Breast epithelium (tissue), 4 donors: Measurements from ENCODE around the gene MDN1. TPM values are rescaled to one million over a fixed set of nuclear protein-coding genes. Genes with fewer than 3 reads are reported as not detected.
"Not testable (repeated sequence)": the region's sequence is repeated elsewhere in the genome, so short reads cannot be mapped to it uniquely, and the experiment has no call there.

ENCODE experiments used
- DNase-seq, 2 donors: peaks; one replicate each; pipeline ENCODE4 v3.0.0-alpha.2; 2019; ENCODE audit warnings: low spot score in 2 of 2
- H3K27ac ChIP-seq, 2 donors: fragments of 200-600 bp; sonication (generic) in 1 of 2; one replicate each; pipeline ENCODE4 v1.5.1; 2016 to 2019; ENCODE audit warnings: mild to moderate bottlenecking in 1 of 2
- H3K27me3 ChIP-seq, 2 donors: fragments of 200-600 bp; sonication (generic) in 1 of 2; one replicate each; pipeline versions ENCODE4 v1.5.1 to v1.6.0; 2017 to 2019; ENCODE audit warnings: control low read depth in 1 of 2, mild to moderate bottlenecking in 1 of 2
- H3K36me3 ChIP-seq: fragments of 200-600 bp; one replicate; pipeline ENCODE4 v1.5.1; 2019
- H3K4me1 ChIP-seq, 2 donors: fragments of 200-600 bp; sonication (generic); one replicate each; pipeline ENCODE4 v1.5.1; 2016 to 2019; ENCODE audit warnings: control low read depth in 1 of 2
- H3K4me3 ChIP-seq, 3 donors: fragments of 200-600 bp; sonication (generic); 1 replicate in 2 of 3; 2 replicates in 1 of 3; pipeline ENCODE4 v1.5.1; 2016 to 2019; ENCODE audit warnings: mild to moderate bottlenecking in 3 of 3, moderate library complexity in 2 of 3
- H3K9me3 ChIP-seq, 2 donors: fragments of 200-600 bp; sonication (generic) in 1 of 2; one replicate each; pipeline ENCODE4 v1.5.1; 2016 to 2019; ENCODE audit warnings: control low read depth in 1 of 2
- POLR2A ChIP-seq: fragments of 450-650 bp; IDR thresholded peaks from one replicate; pipeline ENCODE4 v1.6.1; 2016; ENCODE audit warnings: antibody characterized with exemption, mild to moderate bottlenecking, moderate library complexity
- POLR2AphosphoS5 ChIP-seq, 3 donors: sonication (generic); formaldehyde crosslinking; IDR thresholded peaks; one replicate each; pipeline ENCODE4 v1.6.1; 2017; ENCODE audit warnings: antibody characterized with exemption in 3 of 3
- intact Hi-C: fragments of 100-400 bp; cut with DNase I; formaldehyde crosslinking; loops from one replicate; pipeline ENCODE4 v1.15.1; 2023; ENCODE audit warnings: low total_unique reads
- total RNA-seq, 3 donors: library from RNA; depleted of rRNA; stranded (reverse); fragments of >200 nt; gene quantifications; one replicate each; pipeline ENCODE4 v1.1.0, GENCODE V29; 2016
- TF ChIP-seq, protein P1 (sequence below), 3 donors: fragments of 450-650 bp; IDR thresholded peaks; one replicate each; pipeline ENCODE4 v1.5.1; 2016 to 2017; ENCODE audit warnings: antibody characterized with exemption in 3 of 3, mild to moderate bottlenecking in 3 of 3, moderate library complexity in 3 of 3

The MDN1 gene
- total RNA-seq, 3 donors from 2014 or later: 24.6 to 38.8 (median 38.0) TPM

DNA sequence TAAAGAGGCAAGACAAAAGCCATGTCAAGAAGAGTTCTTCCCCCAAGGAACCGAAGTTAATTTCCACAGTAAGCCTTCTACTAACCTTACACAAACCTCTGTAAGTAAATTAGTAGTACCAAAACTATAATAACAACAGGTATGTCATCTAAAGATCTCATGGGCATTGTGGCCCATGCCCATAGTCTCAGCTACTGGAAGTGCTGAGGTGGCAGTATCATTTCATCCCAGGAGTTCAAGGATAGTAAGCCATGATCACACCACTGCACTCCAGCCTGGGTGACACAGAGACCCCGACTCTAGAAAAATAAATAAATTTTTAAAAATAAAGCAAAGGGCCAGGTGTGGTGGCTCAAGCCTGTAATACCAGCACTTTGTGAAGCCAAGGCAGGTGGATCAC, 29.2 kb downstream of the MDN1 start:
- TF ChIP-seq POLR2A (no peak), POLR2AphosphoS5 (IDR thresholded peaks at IDR 0.05) (no peak)
- TF ChIP-seq, protein P1, sequence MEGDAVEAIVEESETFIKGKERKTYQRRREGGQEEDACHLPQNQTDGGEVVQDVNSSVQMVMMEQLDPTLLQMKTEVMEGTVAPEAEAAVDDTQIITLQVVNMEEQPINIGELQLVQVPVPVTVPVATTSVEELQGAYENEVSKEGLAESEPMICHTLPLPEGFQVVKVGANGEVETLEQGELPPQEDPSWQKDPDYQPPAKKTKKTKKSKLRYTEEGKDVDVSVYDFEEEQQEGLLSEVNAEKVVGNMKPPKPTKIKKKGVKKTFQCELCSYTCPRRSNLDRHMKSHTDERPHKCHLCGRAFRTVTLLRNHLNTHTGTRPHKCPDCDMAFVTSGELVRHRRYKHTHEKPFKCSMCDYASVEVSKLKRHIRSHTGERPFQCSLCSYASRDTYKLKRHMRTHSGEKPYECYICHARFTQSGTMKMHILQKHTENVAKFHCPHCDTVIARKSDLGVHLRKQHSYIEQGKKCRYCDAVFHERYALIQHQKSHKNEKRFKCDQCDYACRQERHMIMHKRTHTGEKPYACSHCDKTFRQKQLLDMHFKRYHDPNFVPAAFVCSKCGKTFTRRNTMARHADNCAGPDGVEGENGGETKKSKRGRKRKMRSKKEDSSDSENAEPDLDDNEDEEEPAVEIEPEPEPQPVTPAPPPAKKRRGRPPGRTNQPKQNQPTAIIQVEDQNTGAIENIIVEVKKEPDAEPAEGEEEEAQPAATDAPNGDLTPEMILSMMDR (IDR thresholded peaks at IDR 0.05): no peak
- no peaks in the 10 kb centered on the region for H3K27me3 ChIP-seq
- no peak overlapping the region for H3K4me3 ChIP-seq
- no peaks in the 10 kb centered on the region for H3K9me3 ChIP-seq
- DNase-seq: no peak
- H3K36me3 ChIP-seq: no peaks in the 10 kb centered on the region
- intact Hi-C loops: no loop called here
- no peak overlapping the region for H3K27ac ChIP-seq
- H3K4me1 ChIP-seq: no peaks in the 10 kb centered on the region

DNA sequence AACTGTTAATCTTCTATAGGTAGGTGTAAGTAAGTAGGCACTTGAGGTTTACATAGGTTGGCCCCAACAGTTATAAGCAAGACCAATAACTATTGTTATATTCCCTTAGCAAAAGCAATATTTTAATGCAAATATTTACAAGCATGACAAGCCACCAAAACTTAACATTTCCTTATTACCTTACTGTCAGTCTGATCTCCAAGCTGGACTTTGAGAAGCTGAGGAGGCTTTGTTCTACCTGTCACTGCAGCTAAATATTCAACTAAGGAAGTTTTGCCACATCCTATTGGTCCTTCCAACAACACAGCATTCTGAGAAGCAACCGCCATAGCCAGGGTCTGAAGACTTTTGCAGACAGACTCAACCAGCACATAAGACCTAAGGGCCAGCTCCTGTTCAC, 29.6 kb downstream of the MDN1 start:
- Histone ChIP-seq H3K27me3 (no peaks in the 10 kb centered on the region), H3K4me1 (no peaks in the 10 kb centered on the region), H3K4me3 (no peak overlapping the region), H3K9me3 (no peaks in the 10 kb centered on the region), H3K36me3 (peaks cover 1% of the 10 kb centered on the region), H3K27ac (no peak overlapping the region)
- intact Hi-C loops: no loop called here
- no peak for DNase-seq
- TF ChIP-seq POLR2AphosphoS5 (IDR thresholded peaks at IDR 0.05) (no peak), POLR2A (no peak)
- TF ChIP-seq, protein P1 (IDR thresholded peaks at IDR 0.05): no peak

DNA sequence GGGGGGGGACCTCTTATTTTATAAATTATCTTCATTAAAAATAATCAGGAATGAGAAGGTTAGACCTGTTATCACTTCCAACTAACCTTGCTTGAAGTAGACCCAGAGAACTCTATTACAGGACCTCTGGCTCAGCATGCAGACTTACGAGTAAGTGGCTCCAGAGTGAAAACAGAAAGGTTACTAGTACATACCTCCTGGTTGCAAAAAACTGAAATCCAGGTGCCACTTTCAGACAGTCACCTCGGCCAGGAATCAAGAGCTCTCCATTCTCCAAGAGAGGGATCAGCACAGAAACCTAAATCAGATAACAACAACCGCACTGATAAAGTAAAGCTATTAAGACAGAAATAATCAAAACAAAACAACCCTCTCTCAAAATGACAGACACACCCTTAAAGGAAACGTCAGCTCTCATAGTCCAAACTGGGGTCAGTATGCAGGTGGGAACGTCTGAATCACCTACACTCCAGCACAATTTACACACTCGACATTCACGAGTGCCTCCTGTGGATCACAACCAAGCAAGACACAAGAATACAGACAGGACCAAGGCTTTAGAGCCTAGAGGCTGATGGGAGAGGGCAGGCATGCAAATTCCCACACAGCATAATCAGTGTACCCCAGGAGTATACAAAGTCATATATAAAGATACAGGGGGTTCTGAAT, 31.8 kb downstream of the MDN1 start:
- Histone ChIP-seq H3K36me3 (peaks cover 10% of the 10 kb centered on the region), H3K27me3 (no peaks in the 10 kb centered on the region), H3K4me1 (no peaks in the 10 kb centered on the region), H3K27ac (no peak overlapping the region), H3K4me3 (no peak overlapping the region), H3K9me3 (no peaks in the 10 kb centered on the region)
- no peak for TF ChIP-seq POLR2AphosphoS5 (IDR thresholded peaks at IDR 0.05)
- TF ChIP-seq POLR2A: no peak
- TF ChIP-seq, protein P1 (IDR thresholded peaks at IDR 0.05): no peak
- no peak for DNase-seq
- intact Hi-C loops: no loop called here

DNA sequence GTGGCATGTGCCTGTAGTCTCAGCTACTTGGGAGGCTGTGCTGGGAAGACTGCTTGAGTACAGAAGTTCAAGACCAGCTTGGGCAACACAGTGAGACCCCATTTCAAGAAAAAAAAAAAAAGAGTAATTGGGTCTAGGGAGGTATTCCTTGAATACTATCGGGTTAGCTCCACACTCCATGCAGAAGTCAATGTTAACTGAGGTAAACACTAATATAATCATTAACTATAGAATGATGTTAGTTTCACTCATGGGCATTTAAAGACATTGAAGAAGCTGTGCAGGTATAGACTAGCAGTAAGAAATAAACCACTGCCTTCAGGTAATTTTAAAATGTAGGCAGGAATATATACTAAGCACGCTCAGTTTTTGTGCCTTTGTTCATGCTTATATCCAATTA, 32.6 kb downstream of the MDN1 start:
- intact Hi-C loops: no loop called here
- Histone ChIP-seq H3K27ac (no peak overlapping the region), H3K9me3 (no peaks in the 10 kb centered on the region), H3K36me3 (peaks cover 10% of the 10 kb centered on the region), H3K4me1 (no peaks in the 10 kb centered on the region), H3K27me3 (no peaks in the 10 kb centered on the region), H3K4me3 (no peak overlapping the region)
- DNase-seq: no peak
- no peak for TF ChIP-seq POLR2AphosphoS5 (IDR thresholded peaks at IDR 0.05)
- TF ChIP-seq, protein P1 (IDR thresholded peaks at IDR 0.05): no peak
- no peak for TF ChIP-seq POLR2A

DNA sequence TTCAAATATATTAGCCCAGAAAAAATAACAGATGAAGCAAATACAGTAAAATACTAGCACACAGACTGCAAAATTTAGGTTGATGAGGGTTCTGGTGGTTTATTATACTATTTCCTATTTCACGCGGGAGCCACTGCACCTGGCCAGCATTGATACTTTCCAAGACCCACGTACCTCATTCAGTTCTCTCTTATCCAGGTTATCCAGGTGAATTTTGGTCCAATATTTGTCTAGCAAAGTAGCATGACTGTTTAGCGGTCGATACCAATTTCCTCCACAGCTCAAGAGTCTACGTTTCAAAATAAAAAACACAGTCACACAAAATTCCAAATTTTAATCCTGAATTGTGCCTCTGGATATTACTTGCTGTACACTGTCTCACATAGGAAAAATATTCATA, 34.8 kb downstream of the MDN1 start:
- Histone ChIP-seq H3K4me1 (no peaks in the 10 kb centered on the region), H3K9me3 (no peaks in the 10 kb centered on the region), H3K27ac (no peak overlapping the region), H3K4me3 (no peak overlapping the region), H3K36me3 (peaks cover 10% of the 10 kb centered on the region), H3K27me3 (no peaks in the 10 kb centered on the region)
- no peak for DNase-seq
- TF ChIP-seq POLR2AphosphoS5 (IDR thresholded peaks at IDR 0.05) (no peak), POLR2A (no peak)
- TF ChIP-seq, protein P1 (IDR thresholded peaks at IDR 0.05): no peak
- intact Hi-C loops: no loop called here

DNA sequence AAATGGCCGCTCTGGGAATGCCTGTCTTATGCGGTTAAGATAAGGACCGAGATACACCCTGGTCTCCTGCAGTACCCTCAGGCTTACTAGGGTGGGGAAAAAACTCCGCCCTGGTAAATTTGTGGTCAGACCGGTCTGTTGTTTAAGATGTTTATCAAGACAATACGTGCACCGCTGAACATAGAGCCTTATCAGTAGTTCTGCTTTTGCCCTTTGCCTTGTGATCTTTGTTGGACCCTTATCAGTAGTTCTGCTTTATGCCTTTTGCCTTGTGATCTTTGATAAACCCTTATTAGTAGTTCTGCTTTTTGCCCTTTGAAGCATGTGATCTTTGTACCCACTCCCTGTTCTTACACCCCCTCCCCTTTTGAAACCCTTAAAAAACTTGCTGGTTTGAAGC, 36.3 kb downstream of the MDN1 start:
- H3K4me1 ChIP-seq, H3K27me3 ChIP-seq, DNase-seq, intact Hi-C loops, H3K4me3 ChIP-seq, H3K36me3 ChIP-seq, H3K9me3 ChIP-seq, H3K27ac ChIP-seq: not testable (repeated sequence)
